Activated CD4-positive, alpha-beta T cell treated with anti-CD3 and anti-CD28 coated beads, Interleukin-2, amount 50 U/mL, for 16 hours (primary cell): ENCODE data around the gene ITGB8.
A peak's percentile ranks its signal among the peaks of the same experiment; 100 is the strongest.
"Not testable (repeated sequence)": the region's sequence is repeated elsewhere in the genome, so short reads cannot be mapped to it uniquely, and the experiment has no call there.

ENCODE experiments used
- DNase-seq: peaks from one replicate; pipeline ENCODE4 v3.0.0-alpha.2; 2020

The ITGB8 gene

GRCh38 chr7:20330239-20330927, at the start of gene ITGB8:
Gene ITGB8 (plus strand): TSS chr7:20330900. CDS start chr7:20331807, 907 bp downstream.
- peak; percentile 59 for DNase-seq

DNA sequence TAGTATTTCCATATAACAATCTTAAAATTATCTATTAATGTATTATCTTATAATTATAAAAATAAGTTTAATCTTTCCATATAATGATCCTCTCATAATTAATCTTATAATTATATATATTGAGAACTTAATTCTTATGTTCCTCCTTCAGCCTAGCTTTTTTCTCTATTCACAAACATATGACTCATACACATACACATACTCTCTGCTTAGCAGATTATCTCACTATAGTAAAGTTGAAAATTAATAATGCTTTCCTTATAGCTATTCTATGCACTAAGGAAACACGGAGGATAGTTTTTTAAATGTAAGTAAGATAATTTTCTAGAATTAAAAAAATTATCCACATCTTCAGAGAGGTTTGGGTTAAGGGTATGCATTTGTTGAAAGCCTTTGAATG, 47.7 kb upstream of the ITGB8 start:
- DNase-seq: no peak

- peak; percentile 12 for DNase-seq
Observed at GRCh38 chr7:20283385-20283784, 47.3 kb upstream of the ITGB8 start.

GRCh38 chr7:20284003-20284770, 46.5 kb upstream of the ITGB8 start:
- DNase-seq: peak; percentile 16

GRCh38 chr7:20284771-20285143, 45.9 kb upstream of the ITGB8 start:
- peak; percentile 18 for DNase-seq

GRCh38 chr7:20287317-20287716, 43.4 kb upstream of the ITGB8 start:
- no peak for DNase-seq

DNA sequence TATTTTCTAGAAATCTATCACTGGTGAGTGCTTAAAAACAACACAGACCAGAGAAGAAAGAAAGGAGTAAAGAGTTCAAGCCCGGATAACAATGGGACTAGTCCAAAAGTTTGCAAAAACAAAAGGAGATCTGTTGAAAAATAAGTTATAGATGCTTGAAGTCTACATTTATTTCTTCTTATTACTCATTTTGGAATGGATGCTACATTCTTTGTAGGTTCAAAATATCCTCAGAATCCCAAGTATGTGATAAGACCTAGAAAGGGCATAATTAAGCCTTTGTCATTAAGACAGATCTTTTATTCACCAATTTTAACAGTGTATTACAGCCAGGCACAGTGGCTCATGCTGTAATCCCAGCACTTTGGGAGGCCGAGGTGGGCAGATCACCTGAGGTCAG, 42.7 kb upstream of the ITGB8 start:
- DNase-seq: no peak

DNA sequence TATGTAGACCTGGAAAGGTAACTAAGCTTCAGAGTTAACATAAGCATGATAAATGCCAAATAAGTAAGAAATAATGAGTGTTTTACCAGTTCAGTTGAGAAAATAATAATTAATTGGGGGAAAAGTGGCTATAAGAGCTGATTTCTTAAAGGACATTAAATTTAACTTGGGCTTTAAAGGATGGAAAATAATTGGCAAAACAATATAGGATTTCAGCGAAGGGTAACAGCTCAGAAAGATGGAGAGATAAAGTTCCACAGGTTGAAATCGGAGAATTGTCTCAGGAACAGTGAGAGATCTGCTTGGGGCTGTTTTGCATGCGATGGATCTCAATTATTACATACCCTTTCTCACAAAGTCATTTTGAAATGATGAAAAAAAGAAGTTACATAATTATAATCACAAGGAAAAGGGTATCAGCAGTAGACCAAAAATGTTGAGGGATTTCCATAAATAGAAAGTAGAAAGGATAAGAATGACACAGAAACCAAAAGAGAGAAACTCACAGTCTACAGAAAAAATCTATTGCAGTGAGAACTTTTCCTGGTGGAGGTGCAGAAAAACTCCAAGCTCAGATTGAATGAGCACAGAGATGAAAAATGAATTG, 40.1 kb upstream of the ITGB8 start:
- DNase-seq: no peak

DNA sequence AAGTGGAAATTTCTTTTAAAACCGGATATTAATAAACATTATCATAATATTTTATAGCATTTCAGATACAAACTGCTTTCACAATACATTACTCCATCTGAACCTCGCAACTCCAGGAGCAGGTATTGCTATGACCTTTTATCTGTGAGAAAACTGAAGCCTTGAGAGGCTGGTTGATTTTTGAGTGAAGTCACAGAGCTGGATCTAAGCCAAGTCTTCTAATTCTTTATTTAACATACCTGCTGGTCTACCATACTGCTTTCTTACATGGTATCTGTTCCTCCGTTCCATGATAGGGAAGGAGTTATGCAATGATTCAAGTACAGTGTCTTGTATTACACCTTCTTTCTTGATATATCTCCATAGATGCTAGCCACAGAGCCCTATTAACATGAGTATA, 37.4 kb upstream of the ITGB8 start:
- no peak for DNase-seq

DNA sequence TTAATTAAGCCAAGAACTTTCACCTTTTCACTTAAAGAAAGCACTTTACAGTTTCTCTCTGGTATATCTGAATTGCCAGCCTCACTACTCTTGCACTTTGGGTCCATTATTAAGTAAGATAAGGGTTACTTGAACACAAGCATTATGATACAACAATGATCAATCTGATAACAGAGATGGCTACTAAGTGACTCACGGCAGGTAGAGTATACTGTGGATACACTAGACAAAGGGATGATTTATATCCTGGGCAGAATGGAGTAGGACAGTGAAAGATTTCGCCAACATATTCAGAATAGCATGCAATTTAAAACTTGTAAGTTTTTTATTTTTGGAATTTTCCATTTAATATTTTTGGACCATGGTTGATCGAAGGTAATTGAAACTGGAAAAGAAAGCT, 34.3 kb upstream of the ITGB8 start:
- no peak for DNase-seq

DNA sequence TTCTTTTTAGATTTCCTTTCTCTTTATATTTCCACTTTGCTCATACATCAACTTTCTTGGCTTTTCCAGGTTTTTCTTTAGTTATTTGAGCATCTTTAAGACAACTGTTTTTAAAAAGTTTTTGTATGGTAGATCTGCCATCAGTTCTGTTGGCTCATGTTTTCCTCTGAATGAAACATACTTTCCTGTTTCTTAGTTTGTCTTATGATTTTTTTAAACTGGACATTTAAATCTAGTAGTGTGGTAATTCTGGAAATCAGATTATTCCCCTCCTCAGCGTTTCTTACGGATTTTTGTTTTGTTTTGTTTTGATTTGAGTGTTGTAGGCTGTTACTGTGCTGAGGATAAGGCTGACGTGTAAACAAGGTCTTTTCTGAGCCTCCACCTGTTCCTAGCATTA, 33.8 kb upstream of the ITGB8 start:
- no peak for DNase-seq

- no peak for DNase-seq
Observed at GRCh38 chr7:20298486-20298901, 32.2 kb upstream of the ITGB8 start.

DNA sequence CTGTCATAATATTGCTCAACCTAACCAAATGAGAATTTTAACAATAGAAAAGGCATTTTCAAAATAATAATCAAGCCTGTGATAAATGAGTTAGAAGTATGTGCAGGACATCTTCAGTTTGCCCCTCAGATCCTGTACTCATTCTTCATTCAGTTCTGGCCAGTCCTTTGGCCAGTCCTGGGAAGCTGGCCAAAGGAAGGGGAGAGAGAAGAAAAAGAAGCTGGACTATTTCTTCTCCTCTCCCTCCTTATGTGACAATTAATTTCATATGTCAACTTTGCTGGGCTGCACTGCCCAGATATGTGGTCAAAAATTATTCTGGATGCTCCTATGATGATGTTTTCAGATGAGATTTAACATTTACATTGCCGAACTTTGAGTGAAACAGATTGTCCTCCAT, 31.6 kb upstream of the ITGB8 start:
- DNase-seq: no peak

- DNase-seq: no peak
Observed at GRCh38 chr7:20299647-20300312, 30.9 kb upstream of the ITGB8 start.

GRCh38 chr7:20301311-20301939, 29.3 kb upstream of the ITGB8 start:
- peak; percentile 42 for DNase-seq

- DNase-seq: not testable (repeated sequence)
Observed at GRCh38 chr7:20302300-20302699, 28.4 kb upstream of the ITGB8 start.

- no peak for DNase-seq
Observed at GRCh38 chr7:20302891-20303290, 27.8 kb upstream of the ITGB8 start.

- DNase-seq: no peak
Observed at GRCh38 chr7:20304366-20304765, 26.3 kb upstream of the ITGB8 start.

GRCh38 chr7:20305726-20306125, 25.0 kb upstream of the ITGB8 start:
- DNase-seq: no peak

GRCh38 chr7:20306180-20306946, 24.3 kb upstream of the ITGB8 start:
- DNase-seq: no peak

GRCh38 chr7:20307119-20307518, 23.6 kb upstream of the ITGB8 start:
- DNase-seq: no peak

GRCh38 chr7:20307901-20308300, 22.8 kb upstream of the ITGB8 start:
- no peak for DNase-seq
